H1 (cell line): Measurements from ENCODE around the gene CLEC16A. TPM values are rescaled to one million over a fixed set of nuclear protein-coding genes. Genes with fewer than 3 reads are reported as not detected.

Experiments
- ATF2 ChIP-seq: IDR thresholded peaks from 2 replicates; pipeline ENCODE4 v1.6.1; 2012; ENCODE audit warnings: low read length, inconsistent platforms
- BACH1 ChIP-seq: IDR thresholded peaks from 2 replicates; pipeline ENCODE4 v1.6.1; 2012; ENCODE audit warnings: low read length, improper control_type of control experiment
- EGR1 ChIP-seq: IDR thresholded peaks from 2 replicates; pipeline ENCODE4 v1.6.1; 2011; ENCODE audit warnings: low read depth, low read length, borderline replicate concordance
- HDAC6 ChIP-seq: IDR thresholded peaks from one replicate; pipeline ENCODE4 v1.7.1; 2012; ENCODE audit warnings: low read depth, mild to moderate bottlenecking, inconsistent platforms, low read length, moderate library complexity
- KDM5A ChIP-seq: fragments of 200-600 bp; IDR thresholded peaks from 2 replicates; pipeline ENCODE4 v1.7.1; 2012; ENCODE audit warnings: mild to moderate bottlenecking, low read length, inconsistent platforms, mixed read lengths
- MAFK ChIP-seq: IDR thresholded peaks from 2 replicates; pipeline ENCODE4 v1.6.1; 2012; ENCODE audit warnings: low read depth, mild to moderate bottlenecking, improper control_type of control experiment, low read length
- MAX ChIP-seq: IDR thresholded peaks from 2 replicates; pipeline ENCODE4 v1.6.1; 2012; ENCODE audit warnings: inconsistent platforms
- RFX5 ChIP-seq: IDR thresholded peaks from 2 replicates; pipeline ENCODE4 v1.6.1; 2011; ENCODE audit warnings: low read depth, low read length, improper control_type of control experiment, borderline replicate concordance
- TAF7 ChIP-seq: optimal IDR thresholded peaks from 2 replicates; pipeline ENCODE3; 2011; ENCODE audit warnings: low read depth, mild to moderate bottlenecking, inconsistent platforms, low read length, moderate library complexity, borderline replicate concordance
- polyA plus RNA-seq, 7 experiments: library from polyadenylated mRNA; depleted of rRNA in 3 of 7; stranded (reverse) in 5 of 7; unstranded in 2 of 7; fragments of >200 nt in 5 of 7; fragments of 200-250 nt in 2 of 7; gene quantifications; 1 replicate in 5 of 7; 2 replicates in 1 of 7; 4 replicates in 1 of 7; pipeline versions ENCODE4 v1.2.1 to v1.2.3, GENCODE V29; 2011 to 2013; ENCODE audit warnings: missing spikeins in 2 of 7, mixed read lengths in 2 of 7
- total RNA-seq: library from RNA; stranded (reverse); fragmentation: NEBNext Ultra II Directional; extraction: Animal tissue kit (Norgen Biotek cat#: 25700); gene quantifications from 2 replicates; pipeline ENCODE4 v1.2.1, GENCODE V29; 2021
- TF ChIP-seq, protein P1 (sequence below): IDR thresholded peaks from 2 replicates; pipeline ENCODE4 v1.6.1; 2011; ENCODE audit warnings: low read depth, mild to moderate bottlenecking, low read length; ENCODE audit not compliant: insufficient read depth

The CLEC16A gene
- total and polyA plus RNA-seq, 2 of the 8 experiments (the other 6 are each of a cell fraction or from before 2014, with no cell fraction given): 7.6 to 19.3 TPM

- no peak for TF ChIP-seq ATF2
- no peak for TF ChIP-seq TAF7
- no peak for TF ChIP-seq BACH1
- no peak for TF ChIP-seq EGR1
- no peak for TF ChIP-seq KDM5A
- TF ChIP-seq HDAC6: no peak
- no peak for TF ChIP-seq MAX
- TF ChIP-seq, protein P1, sequence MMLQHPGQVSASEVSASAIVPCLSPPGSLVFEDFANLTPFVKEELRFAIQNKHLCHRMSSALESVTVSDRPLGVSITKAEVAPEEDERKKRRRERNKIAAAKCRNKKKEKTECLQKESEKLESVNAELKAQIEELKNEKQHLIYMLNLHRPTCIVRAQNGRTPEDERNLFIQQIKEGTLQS: no peak
- no peak for TF ChIP-seq MAFK
- no peak for TF ChIP-seq RFX5
- TF ChIP-seq, all 59 proteins: peak for 0
Measured at GRCh38 chr16:10936272-10936984, 7.9 kb upstream of the CLEC16A start (continued).
